GM19455 (cell line): ENCODE results near the gene NUMB.
A peak's percentile ranks its signal among the peaks of the same experiment; 100 is the strongest.

Experiments used
- ATAC-seq: cut with Tn5 transposase; IDR thresholded peaks from one replicate; pipeline ENCODE4 v1.9.1; 2021; ENCODE audit not compliant: unreplicated experiment

NUMB gene

GRCh38 chr14:73293782-73294781 lies 164.3 kb downstream of the NUMB start:
- ATAC-seq, result no peak

- no peak for ATAC-seq
Observed at GRCh38 chr14:73290279-73290678, 168.1 kb downstream of the NUMB start.

GRCh38 chr14:73289729-73290128 lies 168.6 kb downstream of the NUMB start:
- ATAC-seq, result no peak

- ATAC-seq, result no peak
Observed at GRCh38 chr14:73289308-73289707, 169.0 kb downstream of the NUMB start.

- no peak for ATAC-seq
Observed at GRCh38 chr14:73287071-73287470, 171.3 kb downstream of the NUMB start.

- no peak for ATAC-seq
Observed at GRCh38 chr14:73286598-73286997, 171.7 kb downstream of the NUMB start.

- no peak for ATAC-seq
Observed at GRCh38 chr14:73285979-73286378, 172.4 kb downstream of the NUMB start.

GRCh38 chr14:73283608-73284379 lies 174.6 kb downstream of the NUMB start:
- no peak for ATAC-seq

GRCh38 chr14:73280903-73281302 lies 177.4 kb downstream of the NUMB start:
- ATAC-seq, result no peak

- no peak for ATAC-seq
Observed at GRCh38 chr14:73277376-73277775, 181.0 kb downstream of the NUMB start.

- no peak for ATAC-seq
Observed at GRCh38 chr14:73276836-73277235, 181.5 kb downstream of the NUMB start.

GRCh38 chr14:73273799-73274198 lies 184.5 kb downstream of the NUMB start:
- ATAC-seq, result no peak

- no peak for ATAC-seq
Observed at GRCh38 chr14:73272393-73272792, 186.0 kb downstream of the NUMB start.

- ATAC-seq, result peak; percentile 58
Observed at GRCh38 chr14:73269729-73270531, 188.4 kb downstream of the NUMB start.

GRCh38 chr14:73267474-73267873 lies 190.9 kb downstream of the NUMB start:
- ATAC-seq, result no peak

- no peak for ATAC-seq
Observed at GRCh38 chr14:73266317-73266716, 192.0 kb downstream of the NUMB start.

GRCh38 chr14:73265721-73266046 lies 192.7 kb downstream of the NUMB start:
- no peak for ATAC-seq

- ATAC-seq, result no peak
Observed at GRCh38 chr14:73264885-73265720, 193.2 kb downstream of the NUMB start.

- no peak for ATAC-seq
Observed at GRCh38 chr14:73264080-73264884, 194.1 kb downstream of the NUMB start.

- no peak for ATAC-seq
Observed at GRCh38 chr14:73263606-73264005, 194.7 kb downstream of the NUMB start.
